Suprapubic skin (tissue), 3 donors: ENCODE results near the gene SNX19.

Experiments
- EP300 ChIP-seq: sonication (generic); formaldehyde crosslinking; IDR thresholded peaks from one replicate; pipeline ENCODE4 v1.6.1; 2017; ENCODE audit warnings: antibody characterized with exemption
- TF ChIP-seq, protein P1 (sequence below), 2 donors: fragments of 200-600 bp in 1 of 2; fragments of 450-650 bp in 1 of 2; sonication (generic) in 1 of 2; IDR thresholded peaks; one replicate each; pipeline ENCODE4 v1.5.1; 2016 to 2019; ENCODE audit warnings: antibody characterized with exemption in 2 of 2, mild to moderate bottlenecking in 1 of 2, moderate library complexity in 1 of 2

- TF ChIP-seq EP300, result no peak
- TF ChIP-seq, protein P1, sequence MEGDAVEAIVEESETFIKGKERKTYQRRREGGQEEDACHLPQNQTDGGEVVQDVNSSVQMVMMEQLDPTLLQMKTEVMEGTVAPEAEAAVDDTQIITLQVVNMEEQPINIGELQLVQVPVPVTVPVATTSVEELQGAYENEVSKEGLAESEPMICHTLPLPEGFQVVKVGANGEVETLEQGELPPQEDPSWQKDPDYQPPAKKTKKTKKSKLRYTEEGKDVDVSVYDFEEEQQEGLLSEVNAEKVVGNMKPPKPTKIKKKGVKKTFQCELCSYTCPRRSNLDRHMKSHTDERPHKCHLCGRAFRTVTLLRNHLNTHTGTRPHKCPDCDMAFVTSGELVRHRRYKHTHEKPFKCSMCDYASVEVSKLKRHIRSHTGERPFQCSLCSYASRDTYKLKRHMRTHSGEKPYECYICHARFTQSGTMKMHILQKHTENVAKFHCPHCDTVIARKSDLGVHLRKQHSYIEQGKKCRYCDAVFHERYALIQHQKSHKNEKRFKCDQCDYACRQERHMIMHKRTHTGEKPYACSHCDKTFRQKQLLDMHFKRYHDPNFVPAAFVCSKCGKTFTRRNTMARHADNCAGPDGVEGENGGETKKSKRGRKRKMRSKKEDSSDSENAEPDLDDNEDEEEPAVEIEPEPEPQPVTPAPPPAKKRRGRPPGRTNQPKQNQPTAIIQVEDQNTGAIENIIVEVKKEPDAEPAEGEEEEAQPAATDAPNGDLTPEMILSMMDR (IDR thresholded peaks at IDR 0.05), result no peak
These were observed 40.2 kb downstream of the SNX19 start for GRCh38 chr11:130876100-130876499.
